Upper lobe of right lung (tissue), 1 donor: ENCODE measurements around the gene BCO2. TPM values are rescaled to one million over a fixed set of nuclear protein-coding genes. Genes with fewer than 3 reads are reported as not detected.

Experiments used
- ATAC-seq: fragments of 200-7000 bp; cut with Tn5 transposase; one replicate; pipeline ENCODE4 v1.9.1; 2020; ENCODE audit warnings: mild to moderate bottlenecking, moderate library complexity
- DNase-seq: peaks from one replicate; pipeline ENCODE4 v3.0.0-alpha.2; 2020
- H3K27ac ChIP-seq: fragments of 200-600 bp; one replicate; pipeline ENCODE4 v1.8.0; 2022
- H3K27me3 ChIP-seq: fragments of 200-600 bp; one replicate; pipeline ENCODE4 v1.8.0; 2022; ENCODE audit warnings: mild to moderate bottlenecking
- H3K36me3 ChIP-seq: fragments of 200-600 bp; one replicate; pipeline ENCODE4 v1.8.0; 2022
- H3K4me1 ChIP-seq: fragments of 200-600 bp; one replicate; pipeline ENCODE4 v1.8.0; 2022
- H3K4me3 ChIP-seq: fragments of 200-600 bp; one replicate; pipeline ENCODE4 v1.8.0; 2022; ENCODE audit warnings: mild to moderate bottlenecking
- H3K9me3 ChIP-seq: fragments of 200-600 bp; one replicate; pipeline ENCODE4 v1.8.0; 2022
- CTCF ChIP-seq: fragments of 200-600 bp; IDR thresholded peaks from one replicate; pipeline ENCODE4 v1.8.0; 2022; ENCODE audit warnings: antibody characterized with exemption
- intact Hi-C: fragments of 100-400 bp; cut with DNase I; formaldehyde crosslinking; loops from one replicate; pipeline ENCODE4 v1.11.0; 2022
- total RNA-seq: library from RNA; stranded (reverse); fragmentation: NEBNext Ultra II Directional; extraction: Animal tissue kit (Norgen Biotek cat#: 25700); gene quantifications from one replicate; pipeline ENCODE4 v1.2.1, GENCODE V29; 2021
- donor health status: DM: no; HTN: yes; CAD: no; lungs with severe emphysema.

Gene BCO2
- total RNA-seq, 1 donor from 2014 or later: 7.7 TPM

DNA sequence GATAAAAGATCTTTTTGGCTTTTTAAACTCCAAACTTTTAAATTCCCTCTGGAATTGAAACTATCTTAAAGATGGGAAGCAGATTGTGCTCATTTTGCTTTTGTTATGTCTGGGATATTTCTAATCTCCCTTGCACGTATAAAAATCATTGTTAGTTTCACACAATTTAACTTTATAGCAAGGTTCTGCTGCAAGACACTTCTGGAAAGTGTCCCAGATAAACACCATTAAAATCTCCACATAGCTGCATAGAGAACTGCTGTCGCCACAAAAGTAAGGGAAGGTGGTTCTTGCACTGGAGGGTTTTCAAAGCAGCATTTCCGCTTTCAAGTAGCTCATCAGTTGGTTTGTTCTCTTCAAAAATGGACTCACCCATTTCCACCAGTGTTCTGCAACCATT is 62.7 kb downstream of the BCO2 start:
- Histone ChIP-seq H3K4me1 (no peaks in the 10 kb centered on the region), H3K27me3 (no peaks in the 10 kb centered on the region), H3K4me3 (no peak overlapping the region), H3K9me3 (no peaks in the 10 kb centered on the region), H3K27ac (no peak overlapping the region), H3K36me3 (peaks cover 56% of the 10 kb centered on the region)
- ATAC-seq (no peak), DNase-seq (no peak)
- no peak for TF ChIP-seq CTCF
- intact Hi-C loops: no loop called here

DNA sequence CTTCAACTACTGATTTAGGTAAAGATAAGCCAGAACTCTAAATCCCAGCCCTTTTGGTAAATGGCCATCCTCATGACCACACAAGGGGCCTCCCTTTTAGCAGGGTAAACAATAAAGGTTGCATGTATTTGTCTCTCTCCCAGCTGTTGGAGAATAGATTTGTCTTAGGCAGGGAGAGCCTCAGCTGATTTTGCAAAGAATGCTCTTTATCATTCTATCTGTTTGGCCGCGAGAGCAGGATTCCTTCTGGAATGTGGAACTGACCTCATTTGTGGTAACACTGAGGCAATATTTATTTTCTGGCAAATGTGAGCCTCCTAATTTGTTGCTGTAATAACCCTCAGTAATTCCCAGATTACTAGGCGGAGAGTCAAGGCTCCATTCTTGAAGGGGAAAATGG is 66.2 kb downstream of the BCO2 start:
- peaks cover 22% of the 10 kb centered on the region for H3K36me3 ChIP-seq

GRCh38 chr11:112247201-112247600 is 71.9 kb downstream of the BCO2 start:
- no peak overlapping the region for H3K4me3 ChIP-seq
- no peak overlapping the region for H3K27ac ChIP-seq
- no peak for TF ChIP-seq CTCF
- no peaks in the 10 kb centered on the region for H3K4me1 ChIP-seq
- ATAC-seq (no peak), DNase-seq (no peak)
- H3K9me3 ChIP-seq: no peaks in the 10 kb centered on the region
- intact Hi-C loops: no loop called here
- no peaks in the 10 kb centered on the region for H3K36me3 ChIP-seq
- no peaks in the 10 kb centered on the region for H3K27me3 ChIP-seq

More for the DNA sequence above, 66.2 kb downstream of the BCO2 start:
- Histone ChIP-seq H3K4me1 (no peaks in the 10 kb centered on the region), H3K9me3 (no peaks in the 10 kb centered on the region), H3K27me3 (no peaks in the 10 kb centered on the region), H3K27ac (no peak overlapping the region), H3K4me3 (no peak overlapping the region)
- ATAC-seq (no peak), DNase-seq (no peak)
- TF ChIP-seq CTCF: no peak
- intact Hi-C loops: no loop called here

- no peaks in the 10 kb centered on the region for H3K27me3 ChIP-seq
- H3K4me1 ChIP-seq: no peaks in the 10 kb centered on the region
- no peaks in the 10 kb centered on the region for H3K9me3 ChIP-seq
- ATAC-seq (no peak), DNase-seq (no peak)
- H3K27ac ChIP-seq: no peak overlapping the region
- no peaks in the 10 kb centered on the region for H3K36me3 ChIP-seq
- TF ChIP-seq CTCF: no peak
- H3K4me3 ChIP-seq: no peak overlapping the region
- intact Hi-C loops: no loop called here
Observed at GRCh38 chr11:112248201-112248600, 72.9 kb downstream of the BCO2 start.

- ATAC-seq (no peak), DNase-seq (no peak)
- intact Hi-C loops: no loop called here
- no peak overlapping the region for H3K4me3 ChIP-seq
- no peak overlapping the region for H3K27ac ChIP-seq
- no peaks in the 10 kb centered on the region for H3K36me3 ChIP-seq
- H3K4me1 ChIP-seq: no peaks in the 10 kb centered on the region
- no peaks in the 10 kb centered on the region for H3K27me3 ChIP-seq
- no peak for TF ChIP-seq CTCF
- H3K9me3 ChIP-seq: no peaks in the 10 kb centered on the region
Observed at GRCh38 chr11:112249871-112250610, 74.7 kb downstream of the BCO2 start.
